HEK293 (cell line): ENCODE measurements around the gene ARHGEF40.

Experiments used
- CTCF ChIP-seq: fragments of 450-650 bp; formaldehyde crosslinking; IDR thresholded peaks from 2 replicates; pipeline ENCODE4 v1.5.1; 2016; ENCODE audit warnings: missing biosample characterization, missing genetic modification characterization
- TCF7L2 ChIP-seq: IDR thresholded peaks from 2 replicates; pipeline ENCODE4 v1.6.1; 2011; ENCODE audit warnings: low read depth, mild to moderate bottlenecking, inconsistent platforms, low read length, moderate library complexity, borderline replicate concordance

- TF ChIP-seq TCF7L2 (no peak), CTCF (no peak)
These were observed 27.6 kb downstream of the ARHGEF40 start for GRCh38 chr14:21097636-21098075.
